SU-DHL-6 (cell line): ENCODE measurements around the gene APC.

Experiments
- EZH2phosphoT487 ChIP-seq: fragments of 200-600 bp; sonication (generic), shearing (Covaris generic); conservative IDR thresholded peaks from 2 replicates; pipeline ENCODE4 v1.6.1; 2018; ENCODE audit warnings: mild to moderate bottlenecking, antibody characterized with exemption, low read length, moderate library complexity, mixed read lengths
- TF ChIP-seq, protein P1 (sequence below): fragments of 200-600 bp; sonication (generic); IDR thresholded peaks from one replicate; pipeline ENCODE4 v1.5.1; 2017; ENCODE audit warnings: antibody characterized with exemption, mild to moderate bottlenecking, low read length, moderate library complexity; ENCODE audit not compliant: insufficient read depth, poor library complexity, severe bottlenecking

DNA sequence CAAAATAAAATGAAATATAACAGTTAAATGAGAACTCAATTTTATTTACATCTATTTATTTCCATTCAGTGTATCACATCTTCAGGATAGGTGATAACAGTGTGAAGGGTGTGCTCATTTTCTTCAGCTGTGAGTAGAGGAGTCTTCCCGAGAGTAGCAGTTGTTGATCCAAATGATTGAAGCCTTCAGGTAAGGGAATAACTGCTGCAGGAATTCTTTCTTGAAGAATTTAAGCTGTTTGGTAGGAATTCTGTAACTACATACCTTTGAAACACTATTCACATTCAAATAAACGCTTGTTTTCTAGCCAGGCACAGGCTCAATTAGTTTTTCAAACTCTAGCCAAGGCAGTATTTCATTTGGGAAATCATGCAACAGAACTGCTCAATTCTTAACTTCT is 138.7 kb downstream of the APC start:
- TF ChIP-seq, protein P1, sequence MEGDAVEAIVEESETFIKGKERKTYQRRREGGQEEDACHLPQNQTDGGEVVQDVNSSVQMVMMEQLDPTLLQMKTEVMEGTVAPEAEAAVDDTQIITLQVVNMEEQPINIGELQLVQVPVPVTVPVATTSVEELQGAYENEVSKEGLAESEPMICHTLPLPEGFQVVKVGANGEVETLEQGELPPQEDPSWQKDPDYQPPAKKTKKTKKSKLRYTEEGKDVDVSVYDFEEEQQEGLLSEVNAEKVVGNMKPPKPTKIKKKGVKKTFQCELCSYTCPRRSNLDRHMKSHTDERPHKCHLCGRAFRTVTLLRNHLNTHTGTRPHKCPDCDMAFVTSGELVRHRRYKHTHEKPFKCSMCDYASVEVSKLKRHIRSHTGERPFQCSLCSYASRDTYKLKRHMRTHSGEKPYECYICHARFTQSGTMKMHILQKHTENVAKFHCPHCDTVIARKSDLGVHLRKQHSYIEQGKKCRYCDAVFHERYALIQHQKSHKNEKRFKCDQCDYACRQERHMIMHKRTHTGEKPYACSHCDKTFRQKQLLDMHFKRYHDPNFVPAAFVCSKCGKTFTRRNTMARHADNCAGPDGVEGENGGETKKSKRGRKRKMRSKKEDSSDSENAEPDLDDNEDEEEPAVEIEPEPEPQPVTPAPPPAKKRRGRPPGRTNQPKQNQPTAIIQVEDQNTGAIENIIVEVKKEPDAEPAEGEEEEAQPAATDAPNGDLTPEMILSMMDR, result no peak
- no peak for TF ChIP-seq EZH2phosphoT487
